HFF-Myc (cell line): ENCODE measurements around the gene ATPAF2.

Experiments
- DNase-seq: peaks from one replicate; pipeline ENCODE4 v3.0.0-alpha.2; 2011; ENCODE audit warnings: low read depth; ENCODE audit errors: extremely low read depth
- H3K4me3 ChIP-seq: replicated peaks from 2 replicates; pipeline ENCODE4 v1.5.1; 2011; ENCODE audit warnings: low read depth, mild to moderate bottlenecking, control low read depth, low read length
- CTCF ChIP-seq: IDR thresholded peaks from 2 replicates; pipeline ENCODE4 v1.5.1; 2012; ENCODE audit warnings: mild to moderate bottlenecking, low read depth, low read length, control low read depth; ENCODE audit errors: missing control alignments

The ATPAF2 gene

DNA sequence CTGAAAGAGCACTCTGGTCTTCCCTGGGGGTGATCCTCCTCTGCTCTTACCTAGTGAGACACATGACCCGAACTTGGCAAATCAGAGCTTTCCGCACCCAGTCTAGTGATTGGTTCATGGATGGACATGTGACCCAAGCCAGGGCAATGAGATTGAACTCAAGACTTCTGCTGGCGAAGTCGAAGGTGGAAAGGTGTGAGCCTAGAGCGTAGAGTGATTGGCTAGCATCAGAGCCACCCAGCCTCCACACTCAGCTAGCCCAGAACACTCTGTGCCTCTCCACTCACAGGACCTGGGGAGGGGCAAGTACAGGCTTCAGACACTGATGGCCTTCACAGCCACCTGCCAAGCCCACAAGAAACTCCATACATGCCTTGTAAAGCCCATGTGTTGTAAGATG is 17.6 kb downstream of the ATPAF2 start:
- no peak overlapping the region for H3K4me3 ChIP-seq
- no peak for DNase-seq
- TF ChIP-seq CTCF = no peak

- DNase-seq = no peak
- no peak for TF ChIP-seq CTCF
Measured at GRCh38 chr17:18020971-18021370, 18.0 kb downstream of the ATPAF2 start.

DNA sequence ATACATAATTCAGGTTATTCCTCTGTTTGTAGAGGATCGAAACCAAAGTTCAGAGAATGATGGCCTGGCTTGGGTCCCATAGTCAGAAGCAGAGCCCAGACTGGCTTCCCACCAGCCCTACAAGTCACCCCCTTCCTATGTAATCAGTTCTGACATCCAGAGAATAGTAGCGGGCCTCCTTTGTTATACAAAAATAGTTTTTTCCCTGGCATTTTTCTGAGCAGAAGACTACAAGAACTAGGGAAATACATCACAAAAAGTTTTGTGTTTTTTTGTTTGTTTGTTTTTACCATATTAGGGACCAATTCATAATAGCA is 19.2 kb downstream of the ATPAF2 start:
- H3K4me3 ChIP-seq = no peak overlapping the region
- DNase-seq = no peak
- TF ChIP-seq CTCF = no peak

More at GRCh38 chr17:18020971-18021370, 18.0 kb downstream of the ATPAF2 start:
- no peak overlapping the region for H3K4me3 ChIP-seq

DNA sequence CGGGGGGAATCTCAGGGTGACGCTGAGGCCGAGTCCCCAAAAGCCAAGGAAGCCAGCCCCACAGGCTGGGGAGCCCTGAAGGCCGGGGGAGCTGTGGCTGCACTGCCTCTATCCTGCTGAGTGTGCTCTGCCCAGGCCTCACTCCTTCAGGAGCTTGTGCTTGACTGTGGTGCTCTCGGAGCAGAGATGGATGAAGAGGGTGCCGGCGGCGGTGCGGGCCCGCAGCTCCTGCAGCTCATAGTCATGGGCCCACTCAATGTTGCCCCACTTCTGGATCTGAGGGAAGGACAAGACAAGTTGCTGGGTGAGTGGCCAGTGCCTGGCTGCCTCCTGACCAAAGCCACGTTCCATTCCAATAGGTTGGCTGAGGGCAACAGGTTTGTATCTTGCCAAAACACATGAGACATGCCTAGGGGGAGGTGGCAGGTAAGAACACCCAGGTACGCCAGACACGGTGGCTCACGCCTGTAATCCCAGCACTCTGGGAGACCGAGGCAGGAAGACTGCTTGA is 20.5 kb downstream of the ATPAF2 start:
- no peak overlapping the region for H3K4me3 ChIP-seq
- no peak for DNase-seq
- no peak for TF ChIP-seq CTCF

GRCh38 chr17:18017958-18018357 is 21.0 kb downstream of the ATPAF2 start:
- H3K4me3 ChIP-seq = no peak overlapping the region
- no peak for DNase-seq
- TF ChIP-seq CTCF = no peak

GRCh38 chr17:18016426-18016825 is 22.5 kb downstream of the ATPAF2 start:
- DNase-seq = no peak
- TF ChIP-seq CTCF = no peak
- no peak overlapping the region for H3K4me3 ChIP-seq

- TF ChIP-seq CTCF = no peak
- H3K4me3 ChIP-seq = no peak overlapping the region
- no peak for DNase-seq
Measured at GRCh38 chr17:18015593-18015992, 23.4 kb downstream of the ATPAF2 start.
